Mammary epithelial cell (primary cell): ENCODE measurements around the gene STXBP6.

ENCODE experiments used
- EZH2 ChIP-seq: IDR thresholded peaks from 2 replicates; pipeline ENCODE4 v1.6.1; 2012; ENCODE audit warnings: low read length, inconsistent platforms, borderline replicate concordance
- TF ChIP-seq, protein P1 (sequence below), 2 donors: IDR thresholded peaks in 1 of 2; conservative IDR thresholded peaks in 1 of 2; 2 replicates each; pipeline ENCODE4 v1.5.1; 2011 to 2012; ENCODE audit warnings: inconsistent platforms in 2 of 2, low read length in 2 of 2, mild to moderate bottlenecking in 2 of 2, control low read depth in 1 of 2, low read depth in 1 of 2; ENCODE audit not compliant: insufficient read depth in 1 of 2; ENCODE audit errors: extremely low read depth in 1 of 2

DNA sequence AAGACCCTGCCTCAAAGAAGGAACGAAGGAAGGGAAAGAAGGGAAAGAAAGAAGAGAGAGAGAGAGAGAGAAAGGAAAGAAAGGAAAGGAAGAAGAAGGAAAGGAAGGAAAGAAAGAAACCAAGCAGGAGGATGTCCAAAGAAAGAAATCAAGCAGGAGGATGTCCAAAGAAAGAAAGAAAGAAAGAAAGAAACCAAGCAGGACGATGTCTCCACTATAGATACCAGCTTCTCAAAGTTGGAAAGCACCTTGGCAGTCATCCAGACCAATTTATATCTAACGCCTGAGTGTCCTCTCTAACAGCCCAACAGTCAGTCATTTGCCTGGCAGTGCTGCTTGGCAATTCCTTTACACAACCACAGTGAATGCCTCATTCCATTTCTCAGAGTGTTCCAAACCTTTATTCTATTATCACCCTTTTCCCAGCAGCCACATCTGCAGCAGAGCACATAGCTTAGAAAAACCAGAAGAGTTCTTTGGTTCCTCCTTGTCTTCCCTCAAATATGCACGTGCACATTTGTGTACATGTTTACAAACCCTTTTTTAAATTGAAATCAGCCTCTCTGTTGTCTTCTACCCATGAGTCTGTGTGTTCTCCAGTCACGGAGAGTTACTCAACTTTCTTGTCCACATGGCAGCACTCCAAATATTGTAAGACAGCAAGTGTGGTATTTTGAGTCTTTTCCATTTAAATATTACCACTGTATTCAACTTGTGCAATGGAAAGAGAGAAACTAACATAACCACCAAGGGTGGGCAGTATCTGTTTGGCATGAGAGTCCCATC lies 138.4 kb downstream of the STXBP6 start:
- TF ChIP-seq, protein P1, sequence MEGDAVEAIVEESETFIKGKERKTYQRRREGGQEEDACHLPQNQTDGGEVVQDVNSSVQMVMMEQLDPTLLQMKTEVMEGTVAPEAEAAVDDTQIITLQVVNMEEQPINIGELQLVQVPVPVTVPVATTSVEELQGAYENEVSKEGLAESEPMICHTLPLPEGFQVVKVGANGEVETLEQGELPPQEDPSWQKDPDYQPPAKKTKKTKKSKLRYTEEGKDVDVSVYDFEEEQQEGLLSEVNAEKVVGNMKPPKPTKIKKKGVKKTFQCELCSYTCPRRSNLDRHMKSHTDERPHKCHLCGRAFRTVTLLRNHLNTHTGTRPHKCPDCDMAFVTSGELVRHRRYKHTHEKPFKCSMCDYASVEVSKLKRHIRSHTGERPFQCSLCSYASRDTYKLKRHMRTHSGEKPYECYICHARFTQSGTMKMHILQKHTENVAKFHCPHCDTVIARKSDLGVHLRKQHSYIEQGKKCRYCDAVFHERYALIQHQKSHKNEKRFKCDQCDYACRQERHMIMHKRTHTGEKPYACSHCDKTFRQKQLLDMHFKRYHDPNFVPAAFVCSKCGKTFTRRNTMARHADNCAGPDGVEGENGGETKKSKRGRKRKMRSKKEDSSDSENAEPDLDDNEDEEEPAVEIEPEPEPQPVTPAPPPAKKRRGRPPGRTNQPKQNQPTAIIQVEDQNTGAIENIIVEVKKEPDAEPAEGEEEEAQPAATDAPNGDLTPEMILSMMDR (conservative IDR thresholded peaks at IDR 0.05 in 1 of 2, IDR thresholded peaks at IDR 0.05 in 1 of 2; ENCODE audit: extremely low read depth in 1 of 2, insufficient read depth in 1 of 2, low read depth in 1 of 2, low read length in 2 of 2) = no peak
- no peak for TF ChIP-seq EZH2
